IPS-20b (cell line): ENCODE data around the gene KRTAP10-5.
"Not testable (repeated sequence)": the region's sequence is repeated elsewhere in the genome, so short reads cannot be mapped to it uniquely, and the experiment has no call there.

ENCODE experiments used
- H3K27ac ChIP-seq: one replicate; pipeline ENCODE4 v1.5.1; 2013; ENCODE audit warnings: low read length
- H3K27me3 ChIP-seq: 2 replicates; pipeline ENCODE4 v1.6.1; 2013; ENCODE audit warnings: mild to moderate bottlenecking, low read length, inconsistent platforms; ENCODE audit not compliant: insufficient read depth
- H3K36me3 ChIP-seq: 2 replicates; pipeline ENCODE4 v1.6.1; 2013; ENCODE audit warnings: low read depth, mild to moderate bottlenecking, inconsistent platforms, low read length, moderate library complexity; ENCODE audit not compliant: insufficient read depth
- H3K4me1 ChIP-seq: 2 replicates; pipeline ENCODE4 v1.6.1; 2013; ENCODE audit warnings: mild to moderate bottlenecking, control low read depth, inconsistent platforms, low read length, moderate library complexity; ENCODE audit not compliant: insufficient read depth
- H3K4me3 ChIP-seq: 2 replicates; pipeline ENCODE4 v1.5.1; 2013; ENCODE audit warnings: mild to moderate bottlenecking, low read length, inconsistent platforms
- H3K9ac ChIP-seq: 2 replicates; pipeline ENCODE4 v1.6.1; 2013; ENCODE audit warnings: low read depth, mild to moderate bottlenecking, inconsistent platforms, low read length, moderate library complexity
- H3K9me3 ChIP-seq: 2 replicates; pipeline ENCODE4 v1.6.1; 2013; ENCODE audit warnings: mild to moderate bottlenecking, low read depth, low read length, inconsistent platforms; ENCODE audit not compliant: insufficient read depth

Gene KRTAP10-5

GRCh38 chr21:44583089-44583799, 2.8 kb upstream of the KRTAP10-5 start:
- no peak overlapping the region for H3K4me3 ChIP-seq
- no peak overlapping the region for H3K9ac ChIP-seq
- H3K9me3 ChIP-seq: no peaks in the 10 kb centered on the region
- H3K4me1 ChIP-seq: no peaks in the 10 kb centered on the region
- H3K27ac ChIP-seq: no peak overlapping the region
- no peaks in the 10 kb centered on the region for H3K27me3 ChIP-seq
- no peaks in the 10 kb centered on the region for H3K36me3 ChIP-seq

- Histone ChIP-seq H3K36me3 (no peaks in the 10 kb centered on the region), H3K27ac (no peak overlapping the region), H3K4me1 (no peaks in the 10 kb centered on the region), H3K4me3 (no peak overlapping the region), H3K9me3 (peaks cover 3% of the 10 kb centered on the region; the same call in 1 of the 2 replicates), H3K27me3 (no peaks in the 10 kb centered on the region), H3K9ac (no peak overlapping the region)
Measured at GRCh38 chr21:44582055-44582454, 1.7 kb upstream of the KRTAP10-5 start.

- H3K27me3 ChIP-seq: no peaks in the 10 kb centered on the region
- H3K9ac ChIP-seq: no peak overlapping the region
- H3K27ac ChIP-seq: no peak overlapping the region
- H3K4me3 ChIP-seq: no peak overlapping the region
- H3K36me3 ChIP-seq: no peaks in the 10 kb centered on the region
- peaks cover 6% of the 10 kb centered on the region for H3K9me3 ChIP-seq
- H3K4me1 ChIP-seq: no peaks in the 10 kb centered on the region
Measured at GRCh38 chr21:44581158-44581557, 754 bp upstream of the KRTAP10-5 start.

- no peaks in the 10 kb centered on the region for H3K27me3 ChIP-seq
- H3K36me3 ChIP-seq: no peaks in the 10 kb centered on the region
- H3K9ac ChIP-seq: no peak overlapping the region
- H3K9me3 ChIP-seq: peaks cover 6% of the 10 kb centered on the region
- H3K27ac ChIP-seq: no peak overlapping the region
- H3K4me1 ChIP-seq: no peaks in the 10 kb centered on the region
- H3K4me3 ChIP-seq: no peak overlapping the region
Measured at GRCh38 chr21:44579833-44580144, 615 bp downstream of the KRTAP10-5 start.

GRCh38 chr21:44579056-44579832, 1.2 kb downstream of the KRTAP10-5 start:
- H3K4me1 ChIP-seq: no peaks in the 10 kb centered on the region
- no peaks in the 10 kb centered on the region for H3K27me3 ChIP-seq
- H3K36me3 ChIP-seq: no peaks in the 10 kb centered on the region
- no peak overlapping the region for H3K4me3 ChIP-seq
- peaks cover 6% of the 10 kb centered on the region for H3K9me3 ChIP-seq
- no peak overlapping the region for H3K9ac ChIP-seq
- no peak overlapping the region for H3K27ac ChIP-seq

GRCh38 chr21:44578371-44579055, 1.9 kb downstream of the KRTAP10-5 start:
- Histone ChIP-seq H3K9me3 (peaks cover 6% of the 10 kb centered on the region), H3K27ac (no peak overlapping the region), H3K9ac (no peak overlapping the region), H3K36me3 (no peaks in the 10 kb centered on the region), H3K27me3 (no peaks in the 10 kb centered on the region), H3K4me1 (no peaks in the 10 kb centered on the region), H3K4me3 (no peak overlapping the region)

GRCh38 chr21:44576025-44576420, 4.4 kb downstream of the KRTAP10-5 start:
- H3K27ac ChIP-seq: no peak overlapping the region
- no peaks in the 10 kb centered on the region for H3K27me3 ChIP-seq
- peaks cover 6% of the 10 kb centered on the region for H3K9me3 ChIP-seq
- H3K9ac ChIP-seq: no peak overlapping the region
- no peaks in the 10 kb centered on the region for H3K36me3 ChIP-seq
- H3K4me1 ChIP-seq: no peaks in the 10 kb centered on the region
- H3K4me3 ChIP-seq: no peak overlapping the region

GRCh38 chr21:44575307-44576024, 4.9 kb downstream of the KRTAP10-5 start:
- H3K36me3 ChIP-seq: no peaks in the 10 kb centered on the region
- H3K4me3 ChIP-seq: no peak overlapping the region
- H3K9ac ChIP-seq: no peak overlapping the region
- H3K9me3 ChIP-seq: peaks cover 6% of the 10 kb centered on the region
- H3K27me3 ChIP-seq: no peaks in the 10 kb centered on the region
- no peak overlapping the region for H3K27ac ChIP-seq
- H3K4me1 ChIP-seq: no peaks in the 10 kb centered on the region

GRCh38 chr21:44574457-44575306, 5.7 kb downstream of the KRTAP10-5 start:
- Histone ChIP-seq H3K4me1 (no peaks in the 10 kb centered on the region), H3K36me3 (no peaks in the 10 kb centered on the region), H3K4me3 (no peak overlapping the region), H3K9me3 (peaks cover 6% of the 10 kb centered on the region), H3K9ac (no peak overlapping the region), H3K27me3 (no peaks in the 10 kb centered on the region), H3K27ac (no peak overlapping the region)

- H3K27me3 ChIP-seq, H3K36me3 ChIP-seq, H3K27ac ChIP-seq, H3K4me1 ChIP-seq, H3K9me3 ChIP-seq, H3K9ac ChIP-seq, H3K4me3 ChIP-seq: not testable (repeated sequence)
Measured at GRCh38 chr21:44573630-44574456, 6.6 kb downstream of the KRTAP10-5 start, which contains the start of gene KRTAP10-4. Gene KRTAP10-4 (plus strand): TSS chr21:44573729. CDS start chr21:44573759, 30 bp downstream.
